ENCODE data around the gene RHBDD1.

RHBDD1 gene

GRCh38 chr2:226849349-226849748 lies 13.5 kb downstream of the RHBDD1 start:
- no peak for DNase-seq (ENCODE audit: low read depth, low spot score)
- no peak overlapping the region for H3K4me3 ChIP-seq (ENCODE audit: low read depth, low read length)
- TF ChIP-seq, protein P1, sequence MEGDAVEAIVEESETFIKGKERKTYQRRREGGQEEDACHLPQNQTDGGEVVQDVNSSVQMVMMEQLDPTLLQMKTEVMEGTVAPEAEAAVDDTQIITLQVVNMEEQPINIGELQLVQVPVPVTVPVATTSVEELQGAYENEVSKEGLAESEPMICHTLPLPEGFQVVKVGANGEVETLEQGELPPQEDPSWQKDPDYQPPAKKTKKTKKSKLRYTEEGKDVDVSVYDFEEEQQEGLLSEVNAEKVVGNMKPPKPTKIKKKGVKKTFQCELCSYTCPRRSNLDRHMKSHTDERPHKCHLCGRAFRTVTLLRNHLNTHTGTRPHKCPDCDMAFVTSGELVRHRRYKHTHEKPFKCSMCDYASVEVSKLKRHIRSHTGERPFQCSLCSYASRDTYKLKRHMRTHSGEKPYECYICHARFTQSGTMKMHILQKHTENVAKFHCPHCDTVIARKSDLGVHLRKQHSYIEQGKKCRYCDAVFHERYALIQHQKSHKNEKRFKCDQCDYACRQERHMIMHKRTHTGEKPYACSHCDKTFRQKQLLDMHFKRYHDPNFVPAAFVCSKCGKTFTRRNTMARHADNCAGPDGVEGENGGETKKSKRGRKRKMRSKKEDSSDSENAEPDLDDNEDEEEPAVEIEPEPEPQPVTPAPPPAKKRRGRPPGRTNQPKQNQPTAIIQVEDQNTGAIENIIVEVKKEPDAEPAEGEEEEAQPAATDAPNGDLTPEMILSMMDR (IDR thresholded peaks at IDR 0.05; ENCODE audit: low read depth, low read length), result no peak
- in situ Hi-C loops (cut with HindIII; ENCODE audit: low sequenced_read_pairs), result no loop called here

DNA sequence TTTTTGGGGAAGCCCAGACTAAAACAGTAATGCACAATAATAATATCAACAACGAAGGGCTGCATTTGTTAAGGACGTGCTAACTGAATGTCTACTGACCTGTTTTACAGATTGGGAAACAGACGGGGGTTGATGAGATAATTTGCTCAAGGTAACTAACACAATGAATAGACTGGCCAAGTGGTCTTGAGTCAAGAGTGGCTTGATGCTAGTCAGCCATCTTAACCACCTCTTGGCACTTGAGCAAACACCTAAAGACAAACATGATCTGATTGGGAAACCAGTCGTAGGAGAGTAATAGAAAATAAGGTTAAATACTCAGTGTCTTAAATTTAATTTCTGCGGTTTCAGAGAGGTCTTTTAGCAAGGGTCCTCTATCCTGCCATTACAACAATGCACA lies 14.2 kb downstream of the RHBDD1 start:
- in situ Hi-C loops (cut with HindIII; ENCODE audit: low sequenced_read_pairs), result no loop called here
- no peak overlapping the region for H3K4me3 ChIP-seq (ENCODE audit: low read depth, low read length)
- TF ChIP-seq, protein P1 (IDR thresholded peaks at IDR 0.05; ENCODE audit: low read depth, low read length), result no peak
- no peak for DNase-seq (ENCODE audit: low read depth, low spot score)

- H3K4me3 ChIP-seq (ENCODE audit: low read depth, low read length), result no peak overlapping the region
- DNase-seq (ENCODE audit: low read depth, low spot score), result no peak
- in situ Hi-C loops (cut with HindIII; ENCODE audit: low sequenced_read_pairs), result no loop called here
- TF ChIP-seq, protein P1 (IDR thresholded peaks at IDR 0.05; ENCODE audit: low read depth, low read length), result no peak
Measured at GRCh38 chr2:226855787-226856186, 19.9 kb downstream of the RHBDD1 start.

DNA sequence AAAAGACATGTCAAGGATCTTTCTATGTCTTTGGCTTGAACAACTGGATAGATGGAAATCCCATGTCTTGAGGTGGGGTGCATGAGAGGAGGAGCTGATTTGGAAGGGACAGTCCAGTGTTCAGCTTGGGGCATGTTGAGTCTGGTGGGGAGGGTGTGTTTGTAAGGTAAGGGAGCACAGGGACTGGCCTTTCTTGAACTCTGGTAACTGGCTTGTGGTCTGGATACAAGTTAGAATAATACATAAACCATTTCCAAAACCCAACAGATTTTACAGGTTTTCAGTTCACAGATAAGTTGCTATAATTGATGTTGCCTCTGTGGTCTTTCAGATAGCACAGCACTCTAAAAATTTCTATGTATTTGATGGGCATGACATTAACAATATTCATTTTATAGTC lies 24.2 kb downstream of the RHBDD1 start:
- no peak for DNase-seq (ENCODE audit: low read depth, low spot score)
- TF ChIP-seq, protein P1 (IDR thresholded peaks at IDR 0.05; ENCODE audit: low read depth, low read length), result no peak
- no peak overlapping the region for H3K4me3 ChIP-seq (ENCODE audit: low read depth, low read length)
- in situ Hi-C loops (cut with HindIII; ENCODE audit: low sequenced_read_pairs), result no loop called here

GRCh38 chr2:226862623-226863022 lies 26.8 kb downstream of the RHBDD1 start:
- no peak for DNase-seq (ENCODE audit: low read depth, low spot score)
- TF ChIP-seq, protein P1 (IDR thresholded peaks at IDR 0.05; ENCODE audit: low read depth, low read length), result no peak
- in situ Hi-C loops (cut with HindIII; ENCODE audit: low sequenced_read_pairs), result no loop called here
- H3K4me3 ChIP-seq (ENCODE audit: low read depth, low read length), result no peak overlapping the region

DNA sequence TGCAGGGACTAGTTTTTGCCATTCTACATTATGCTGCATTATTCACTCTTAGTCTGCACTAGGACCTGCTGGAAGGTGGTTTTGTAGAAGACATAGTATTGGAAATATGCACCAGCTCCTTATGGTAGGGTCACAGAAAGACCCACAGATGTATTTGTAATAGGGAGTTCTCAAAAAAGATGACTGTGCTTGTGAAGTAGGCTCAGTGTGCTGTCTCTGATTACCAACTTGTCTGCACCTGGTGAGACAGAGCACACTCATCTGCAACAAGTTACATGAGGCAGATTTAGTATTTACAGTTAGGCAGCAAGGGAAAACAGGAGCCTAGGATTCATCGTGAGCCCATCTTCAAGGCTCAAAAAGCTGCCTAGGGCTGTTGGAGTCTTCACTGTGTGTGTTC lies 29.4 kb downstream of the RHBDD1 start:
- TF ChIP-seq, protein P1 (IDR thresholded peaks at IDR 0.05; ENCODE audit: low read depth, low read length), result no peak
- in situ Hi-C loops (cut with HindIII; ENCODE audit: low sequenced_read_pairs), result no loop called here
- no peak for DNase-seq (ENCODE audit: low read depth, low spot score)
- H3K4me3 ChIP-seq (ENCODE audit: low read depth, low read length), result no peak overlapping the region

DNA sequence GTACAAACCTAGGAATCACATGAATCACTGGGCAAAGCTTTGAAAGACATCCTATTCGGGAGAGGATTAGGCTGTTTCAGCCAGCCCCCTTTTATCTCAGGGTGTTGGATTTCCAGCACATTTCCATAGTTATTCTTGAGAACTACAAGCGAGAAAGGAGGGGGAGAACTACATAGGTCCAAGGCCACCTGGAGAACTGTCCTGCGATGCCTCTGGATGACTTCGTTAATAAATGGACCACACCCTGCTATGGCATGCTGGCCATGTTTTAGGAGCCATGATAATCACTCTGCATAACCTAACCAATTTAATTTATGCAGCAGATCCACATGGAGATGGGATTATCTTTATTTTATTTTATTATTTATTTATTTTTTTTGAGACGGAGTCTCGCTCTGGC lies 29.9 kb downstream of the RHBDD1 start:
- in situ Hi-C loops (cut with HindIII; ENCODE audit: low sequenced_read_pairs), result no loop called here
- TF ChIP-seq, protein P1 (IDR thresholded peaks at IDR 0.05; ENCODE audit: low read depth, low read length), result no peak
- no peak for DNase-seq (ENCODE audit: low read depth, low spot score)
- no peak overlapping the region for H3K4me3 ChIP-seq (ENCODE audit: low read depth, low read length)
